GM18870 (cell line): Measurements from ENCODE around the gene MAPK8IP3.

Experiments used
- ATAC-seq: cut with Tn5 transposase; IDR thresholded peaks from one replicate; pipeline ENCODE4 v1.9.1; 2021; ENCODE audit warnings: moderate library complexity; ENCODE audit not compliant: unreplicated experiment

Gene MAPK8IP3

GRCh38 chr16:1762196-1762878, 56.3 kb downstream of the MAPK8IP3 start:
- no peak for ATAC-seq

GRCh38 chr16:1762879-1763520, 57.0 kb downstream of the MAPK8IP3 start:
- ATAC-seq: no peak

- ATAC-seq: no peak
Observed at GRCh38 chr16:1763521-1764511, 57.8 kb downstream of the MAPK8IP3 start.

- no peak for ATAC-seq
Observed at GRCh38 chr16:1764971-1765370, 59.0 kb downstream of the MAPK8IP3 start.

GRCh38 chr16:1765826-1766225, 59.8 kb downstream of the MAPK8IP3 start:
- no peak for ATAC-seq

- no peak for ATAC-seq
Observed at GRCh38 chr16:1766231-1766630, 60.2 kb downstream of the MAPK8IP3 start.

- ATAC-seq: no peak
Observed at GRCh38 chr16:1766701-1767100, 60.7 kb downstream of the MAPK8IP3 start.

GRCh38 chr16:1767116-1767994, 61.4 kb downstream of the MAPK8IP3 start:
- ATAC-seq: no peak

- ATAC-seq: no peak
Observed at GRCh38 chr16:1768061-1768766, 62.2 kb downstream of the MAPK8IP3 start.

- no peak for ATAC-seq
Observed at GRCh38 chr16:1768767-1769401, 62.9 kb downstream of the MAPK8IP3 start.

- ATAC-seq: no peak
Observed at GRCh38 chr16:1769402-1770300, 63.7 kb downstream of the MAPK8IP3 start.

- ATAC-seq: no peak
Observed at GRCh38 chr16:1770328-1771187, 64.6 kb downstream of the MAPK8IP3 start.

- no peak for ATAC-seq
Observed at GRCh38 chr16:1771188-1771863, 65.3 kb downstream of the MAPK8IP3 start, which contains the start of gene NME3. Gene NME3, minus strand, starts transcription at chr16:1771543. Its CDS starts 9 bp downstream, at chr16:1771534.

- no peak for ATAC-seq
Observed at GRCh38 chr16:1771864-1772361, 65.9 kb downstream of the MAPK8IP3 start.

- peak; percentile 6 for ATAC-seq
Observed at GRCh38 chr16:1772362-1772907, 66.4 kb downstream of the MAPK8IP3 start, which contains the start of gene EME2. Gene EME2, plus strand, starts transcription at chr16:1772810. Its CDS starts 418 bp downstream, at chr16:1773228.
